Kasumi-1 (cell line): ENCODE data around the gene STK36.

Source experiments
- DNase-seq, 2 experiments: peaks; one replicate each; lab custom pipeline; 2025; lab: John Stamatoyannopoulos, UW

STK36 gene

GRCh38 chr2:218659988-218660358, 11.9 kb upstream of the STK36 start:
- no peak for DNase-seq

GRCh38 chr2:218662377-218662776, 9.5 kb upstream of the STK36 start:
- no peak for DNase-seq

GRCh38 chr2:218662827-218663226, 9.1 kb upstream of the STK36 start:
- DNase-seq, result no peak

- DNase-seq, result no peak
Observed at GRCh38 chr2:218663901-218664300, 8.0 kb upstream of the STK36 start.

GRCh38 chr2:218664653-218665052, 7.2 kb upstream of the STK36 start:
- no peak for DNase-seq

- no peak for DNase-seq
Observed at GRCh38 chr2:218671097-218671653, 711 bp upstream of the STK36 start.

- no peak for DNase-seq
Observed at GRCh38 chr2:218679119-218679518, 7.2 kb downstream of the STK36 start.

GRCh38 chr2:218680061-218680460, 8.2 kb downstream of the STK36 start:
- DNase-seq, result no peak

GRCh38 chr2:218687400-218688060, 15.6 kb downstream of the STK36 start:
- peak; percentile 77 to 79 for DNase-seq

- DNase-seq, result no peak
Observed at GRCh38 chr2:218691234-218691633, 19.3 kb downstream of the STK36 start.

GRCh38 chr2:218694405-218695145, 22.7 kb downstream of the STK36 start:
- DNase-seq, result no peak

- no peak for DNase-seq
Observed at GRCh38 chr2:218698885-218699284, 27.0 kb downstream of the STK36 start.

- DNase-seq, result no peak
Observed at GRCh38 chr2:218701806-218702205, 29.9 kb downstream of the STK36 start.

GRCh38 chr2:218703341-218703740, 31.5 kb downstream of the STK36 start:
- no peak for DNase-seq

GRCh38 chr2:218708086-218708485, 36.2 kb downstream of the STK36 start:
- DNase-seq, result no peak

GRCh38 chr2:218709908-218710307, 38.0 kb downstream of the STK36 start:
- DNase-seq, result no peak

- DNase-seq, result no peak
Observed at GRCh38 chr2:218710334-218710686, 38.4 kb downstream of the STK36 start.

GRCh38 chr2:218710687-218711549, 39.0 kb downstream of the STK36 start, which contains the start of gene TTLL4:
TSS of gene TTLL4 (plus strand) at chr2:218710835. CDS start at chr2:218737677, 26,842 bp downstream.
- DNase-seq, result peak; percentile 73 to 76

- no peak for DNase-seq
Observed at GRCh38 chr2:218711550-218711929, 39.7 kb downstream of the STK36 start.

- DNase-seq, result no peak
Observed at GRCh38 chr2:218713922-218714321, 42.0 kb downstream of the STK36 start.

- DNase-seq, result no peak
Observed at GRCh38 chr2:218716070-218716469, 44.2 kb downstream of the STK36 start.

- no peak for DNase-seq
Observed at GRCh38 chr2:218717262-218717661, 45.4 kb downstream of the STK36 start.
